ENCODE results near the gene ZMYM3. TPM values are rescaled to one million over a fixed set of nuclear protein-coding genes. Genes with fewer than 3 reads are reported as not detected.

The ZMYM3 gene
- total and polyA plus RNA-seq, 9 of the 15 experiments (the other 6 are each of a cell fraction or from before 2014, with no cell fraction given) = 4.3 to 36.3 (median 16.8) TPM

- TF ChIP-seq FOXA1 (IDR thresholded peaks at IDR 0.05; ENCODE audit: borderline replicate concordance) (no peak), CBFA2T3 (IDR thresholded peaks at IDR 0.05) (peak; percentile 36; the same call in 1 of the 2 replicates), CHD1 (IDR thresholded peaks at IDR 0.05; ENCODE audit: low read length) (no peak), GABPB1 (CRISPR knock-in tag; IDR thresholded peaks at IDR 0.05) (no peak)
These were observed 1.7 kb downstream of the ZMYM3 start (continued) for GRCh38 chrX:71252221-71252620.

DNA sequence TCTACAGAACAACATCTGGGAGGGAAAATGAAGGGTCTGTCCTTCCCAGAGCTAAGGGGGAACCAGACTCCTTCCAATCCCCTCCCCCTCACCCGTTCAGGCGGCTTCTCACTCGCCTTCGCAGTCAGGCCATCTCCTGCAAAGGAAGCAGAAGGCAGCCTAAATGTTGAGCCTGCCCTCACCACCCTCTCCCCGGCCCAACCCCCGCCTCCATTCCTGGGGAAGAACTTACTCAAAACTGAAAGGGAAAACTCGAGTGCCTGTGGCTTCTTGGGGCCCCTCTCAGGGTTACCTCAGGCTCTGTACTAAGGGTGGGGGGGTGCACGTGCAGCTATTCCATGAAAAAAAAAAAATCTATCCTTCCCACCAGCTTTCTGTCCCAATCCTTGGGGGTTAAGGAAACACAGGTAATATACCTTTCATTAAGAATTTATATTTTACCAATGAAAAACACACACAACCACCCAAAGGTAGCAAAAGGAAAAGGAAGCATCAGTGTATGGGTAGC, 2.4 kb downstream of the ZMYM3 start:
- peaks cover 23% of the 10 kb centered on the region for H3K79me2 ChIP-seq (ENCODE audit: control insufficient read depth, insufficient read depth, low read length)
- H2AFZ ChIP-seq (ENCODE audit: low read depth, low read length) = no peak overlapping the region
- H3K9me3 ChIP-seq (replicated peaks; ENCODE audit: control insufficient read depth, insufficient read depth, low read depth, low read length) = no peaks in the 10 kb centered on the region
- H3K4me2 ChIP-seq (ENCODE audit: insufficient read depth, low read length) = peak overlapping the region; percentile 91; the same call in 1 of the 2 replicates
- FAIRE-seq = no peak
- no peaks in the 10 kb centered on the region for H3K9me1 ChIP-seq (ENCODE audit: control insufficient read depth, insufficient read depth, low read length)
- no peak for ATAC-seq
- in situ Hi-C loops (cut with MboI) (no loop called here), intact Hi-C loops (cut with micrococcal nuclease) (no loop called here)
- no peaks in the 10 kb centered on the region for H4K20me1 ChIP-seq (replicated peaks; ENCODE audit: control insufficient read depth, insufficient read depth, low read length)
- H3K27me3 ChIP-seq (ENCODE audit: control insufficient read depth in 2 of 2, insufficient read depth in 2 of 2, low read length in 2 of 2) = no peaks in the 10 kb centered on the region
- no TSS peak for BruUV-seq (replicated peaks)
- no peak for DNase-seq (ENCODE audit: extremely low read depth in 1 of 4, low spot score in 3 of 4)
- H3K36me3 ChIP-seq (ENCODE audit: control insufficient read depth, insufficient read depth, low read length) = peaks cover 42% of the 10 kb centered on the region; the same call in 2 of the 3 replicates
- TF ChIP-seq HCFC1 (IDR thresholded peaks at IDR 0.05; ENCODE audit: low read depth, low read length) = no peak
- no peak for TF ChIP-seq RAD21 (CRISPR knock-in tag; conservative IDR thresholded peaks at IDR 0.05 in 1 of 2, IDR thresholded peaks at IDR 0.05 in 1 of 2)
- TF ChIP-seq ZNF408 (CRISPR knock-in tag; IDR thresholded peaks at IDR 0.05; ENCODE audit: low read depth) = no peak
- TF ChIP-seq MECOM (CRISPR knock-in tag; IDR thresholded peaks at IDR 0.05) = no peak
- TF ChIP-seq, protein P1, sequence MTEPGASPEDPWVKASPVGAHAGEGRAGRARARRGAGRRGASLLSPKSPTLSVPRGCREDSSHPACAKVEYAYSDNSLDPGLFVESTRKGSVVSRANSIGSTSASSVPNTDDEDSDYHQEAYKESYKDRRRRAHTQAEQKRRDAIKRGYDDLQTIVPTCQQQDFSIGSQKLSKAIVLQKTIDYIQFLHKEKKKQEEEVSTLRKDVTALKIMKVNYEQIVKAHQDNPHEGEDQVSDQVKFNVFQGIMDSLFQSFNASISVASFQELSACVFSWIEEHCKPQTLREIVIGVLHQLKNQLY (CRISPR knock-in tag; conservative IDR thresholded peaks at IDR 0.05) = no peak
- TF ChIP-seq ZBTB7A (IDR thresholded peaks at IDR 0.05; ENCODE audit: borderline replicate concordance, control insufficient read depth, low read depth, low read length) = no peak
- no peak for TF ChIP-seq GABPB2 (CRISPR knock-in tag; conservative IDR thresholded peaks at IDR 0.05)
- TF ChIP-seq, protein P2, sequence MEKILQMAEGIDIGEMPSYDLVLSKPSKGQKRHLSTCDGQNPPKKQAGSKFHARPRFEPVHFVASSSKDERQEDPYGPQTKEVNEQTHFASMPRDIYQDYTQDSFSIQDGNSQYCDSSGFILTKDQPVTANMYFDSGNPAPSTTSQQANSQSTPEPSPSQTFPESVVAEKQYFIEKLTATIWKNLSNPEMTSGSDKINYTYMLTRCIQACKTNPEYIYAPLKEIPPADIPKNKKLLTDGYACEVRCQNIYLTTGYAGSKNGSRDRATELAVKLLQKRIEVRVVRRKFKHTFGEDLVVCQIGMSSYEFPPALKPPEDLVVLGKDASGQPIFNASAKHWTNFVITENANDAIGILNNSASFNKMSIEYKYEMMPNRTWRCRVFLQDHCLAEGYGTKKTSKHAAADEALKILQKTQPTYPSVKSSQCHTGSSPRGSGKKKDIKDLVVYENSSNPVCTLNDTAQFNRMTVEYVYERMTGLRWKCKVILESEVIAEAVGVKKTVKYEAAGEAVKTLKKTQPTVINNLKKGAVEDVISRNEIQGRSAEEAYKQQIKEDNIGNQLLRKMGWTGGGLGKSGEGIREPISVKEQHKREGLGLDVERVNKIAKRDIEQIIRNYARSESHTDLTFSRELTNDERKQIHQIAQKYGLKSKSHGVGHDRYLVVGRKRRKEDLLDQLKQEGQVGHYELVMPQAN (IDR thresholded peaks at IDR 0.05; ENCODE audit: borderline replicate concordance) = no peak
- no peak for TF ChIP-seq NFYB (IDR thresholded peaks at IDR 0.05; ENCODE audit: extremely low read depth, insufficient read length)
- TF ChIP-seq ZNF583 (CRISPR knock-in tag; IDR thresholded peaks at IDR 0.05) = no peak
- TF ChIP-seq BRF1 (IDR thresholded peaks at IDR 0.05; ENCODE audit: borderline replicate concordance, extremely low read depth, insufficient read length) = no peak
- TF ChIP-seq STAT5B (CRISPR knock-in tag; IDR thresholded peaks at IDR 0.05) = no peak
- no peak for TF ChIP-seq ZFP36 (IDR thresholded peaks at IDR 0.05; ENCODE audit: low read depth, low read length, partially characterized antibody)
- TF ChIP-seq ZSCAN29 (IDR thresholded peaks at IDR 0.05) = no peak
- no peak for TF ChIP-seq EWSR1 (IDR thresholded peaks at IDR 0.05; ENCODE audit: borderline replicate concordance, low read depth, partially characterized antibody)
- no peak for TF ChIP-seq RBFOX2 (IDR thresholded peaks at IDR 0.05; ENCODE audit: low read depth, low read length)
- H3K4me1 ChIP-seq (replicated peaks in 1 of 2; ENCODE audit: control insufficient read depth in 2 of 2, insufficient read depth in 2 of 2, low read length in 2 of 2) = peaks cover 24 to 30% of the 10 kb centered on the region in 2 experiments; a peak in 4 of 5 replicates
- H3K4me3 ChIP-seq = no peak overlapping the region; the same call in 1 of the 2 replicates
- CTCF ChIA-PET (ENCODE audit: low intra/inter-chr PET ratio) = no interaction called here
- no peak overlapping the region; the same call in 2 of the 3 replicates for H3K27ac ChIP-seq (ENCODE audit: extremely low read depth, low read depth, low read length)
- H3K9ac ChIP-seq (ENCODE audit: insufficient read depth in 1 of 2, low read depth in 2 of 2, low read length in 2 of 2) = no peak overlapping the region; a peak in 1 of 4 replicates
- POLR2A ChIA-PET = interaction anchor here (0.6 to 0.8 kb wide), 2 partner anchors 44 to 104 kb away, joined by 3 read pairs; no protein-coding TSS in a partner anchor
- 50% methylated on average over 6 of the region's 8 CpGs for WGBS (ENCODE audit: insufficient coverage, low coverage, missing lambda C conversion rate)

All from K562 (cell line).